PC-3 (cell line): ENCODE results near the gene PCSK1.

Experiments used
- EZH2phosphoT487 ChIP-seq: fragments of 300-600 bp; sonication (generic); IDR thresholded peaks from 2 replicates; pipeline ENCODE4 v1.6.1; 2018; ENCODE audit warnings: mild to moderate bottlenecking, antibody characterized with exemption, low read length, borderline replicate concordance
- TF ChIP-seq, protein P1 (sequence below): fragments of 300-600 bp; sonication (generic); conservative IDR thresholded peaks from 2 replicates; pipeline ENCODE4 v1.5.1; 2017; ENCODE audit warnings: antibody characterized with exemption, low read depth, mild to moderate bottlenecking, low read length

DNA sequence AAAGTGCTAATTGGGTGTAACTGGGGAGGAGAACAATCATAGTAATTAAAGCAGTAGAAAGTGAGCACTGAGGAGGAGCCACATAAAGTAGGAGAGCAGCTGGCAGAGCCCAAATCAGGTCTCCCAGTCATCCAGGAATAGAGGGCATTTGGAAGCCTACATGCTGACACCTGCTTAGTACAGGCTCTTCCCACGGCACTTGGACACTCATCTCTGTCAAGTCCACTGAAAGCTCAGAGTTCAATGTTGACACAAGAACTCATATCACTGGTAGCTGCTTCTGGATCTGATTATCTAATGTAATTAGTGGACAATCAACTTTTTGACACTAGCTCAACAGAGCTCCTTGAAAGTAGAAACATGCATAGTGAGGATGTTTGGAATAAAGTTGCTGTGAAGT lies 45.9 kb upstream of the PCSK1 start:
- TF ChIP-seq, protein P1, sequence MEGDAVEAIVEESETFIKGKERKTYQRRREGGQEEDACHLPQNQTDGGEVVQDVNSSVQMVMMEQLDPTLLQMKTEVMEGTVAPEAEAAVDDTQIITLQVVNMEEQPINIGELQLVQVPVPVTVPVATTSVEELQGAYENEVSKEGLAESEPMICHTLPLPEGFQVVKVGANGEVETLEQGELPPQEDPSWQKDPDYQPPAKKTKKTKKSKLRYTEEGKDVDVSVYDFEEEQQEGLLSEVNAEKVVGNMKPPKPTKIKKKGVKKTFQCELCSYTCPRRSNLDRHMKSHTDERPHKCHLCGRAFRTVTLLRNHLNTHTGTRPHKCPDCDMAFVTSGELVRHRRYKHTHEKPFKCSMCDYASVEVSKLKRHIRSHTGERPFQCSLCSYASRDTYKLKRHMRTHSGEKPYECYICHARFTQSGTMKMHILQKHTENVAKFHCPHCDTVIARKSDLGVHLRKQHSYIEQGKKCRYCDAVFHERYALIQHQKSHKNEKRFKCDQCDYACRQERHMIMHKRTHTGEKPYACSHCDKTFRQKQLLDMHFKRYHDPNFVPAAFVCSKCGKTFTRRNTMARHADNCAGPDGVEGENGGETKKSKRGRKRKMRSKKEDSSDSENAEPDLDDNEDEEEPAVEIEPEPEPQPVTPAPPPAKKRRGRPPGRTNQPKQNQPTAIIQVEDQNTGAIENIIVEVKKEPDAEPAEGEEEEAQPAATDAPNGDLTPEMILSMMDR: no peak
- TF ChIP-seq EZH2phosphoT487: no peak
